IMR-90 (cell line): ENCODE data around the gene MYH7B. TPM values are rescaled to one million over a fixed set of nuclear protein-coding genes. Genes with fewer than 3 reads are reported as not detected.

Experiments
- ATAC-seq: fragments of 200-7000 bp; cut with Tn5 transposase; 2 replicates; pipeline ENCODE4 v1.9.1; 2020; ENCODE audit warnings: low read depth, mild to moderate bottlenecking, moderate library complexity
- BruUV-seq: library from RNA; stranded (reverse); fragments of 400-500 nt; replicated peaks from 2 replicates; lab custom pipeline; 2021; lab: Mats Ljungman, UMichigan
- CTCF ChIA-PET: fragments of 300-600 bp; formaldehyde crosslinking; extraction: SDS; loops from one replicate; lab custom pipeline; 2021; ENCODE audit warnings: antibody characterized with exemption; lab: Yijun Ruan, JAX
- POLR2A ChIA-PET: fragments of 300-600 bp; sonication (Branson Sonifier 250); formaldehyde crosslinking; loops from one replicate; lab custom pipeline; 2022; ENCODE audit warnings: antibody characterized with exemption; ENCODE audit not compliant: unreplicated experiment; lab: Charles Lee
- DNase-seq: peaks from one replicate; pipeline ENCODE4 v3.0.0; 2013
- H2AFZ ChIP-seq: replicated peaks from 2 replicates; pipeline ENCODE3; 2013; ENCODE audit warnings: low read length, mild to moderate bottlenecking; ENCODE audit not compliant: poor library complexity
- H2AK5ac ChIP-seq: 2 replicates; pipeline ENCODE4 v1.6.1; 2013; ENCODE audit warnings: low read depth, low read length, inconsistent platforms
- H2AK9ac ChIP-seq: replicated peaks from 2 replicates; pipeline ENCODE3; 2013; ENCODE audit warnings: mild to moderate bottlenecking, low read depth, low read length, moderate library complexity; ENCODE audit not compliant: poor library complexity
- H2BK120ac ChIP-seq: 2 replicates; pipeline ENCODE4 v1.6.1; 2013; ENCODE audit warnings: low read depth, low read length, inconsistent platforms
- H2BK15ac ChIP-seq: 3 replicates; pipeline ENCODE4 v1.6.1; 2013; ENCODE audit warnings: low read depth, low read length, inconsistent platforms
- H2BK20ac ChIP-seq: 2 replicates; pipeline ENCODE4 v1.6.1; 2013; ENCODE audit warnings: low read depth, mild to moderate bottlenecking, inconsistent platforms, low read length, moderate library complexity
- H2BK5ac ChIP-seq: 2 replicates; pipeline ENCODE4 v1.6.1; 2013; ENCODE audit warnings: mild to moderate bottlenecking, low read depth, low read length, inconsistent platforms; ENCODE audit not compliant: poor library complexity, severe bottlenecking
- H3K14ac ChIP-seq: replicated peaks from 2 replicates; pipeline ENCODE4 v1.6.1; 2013; ENCODE audit warnings: low read depth, low read length, inconsistent platforms
- H3K18ac ChIP-seq: 2 replicates; pipeline ENCODE4 v1.6.1; 2013; ENCODE audit warnings: low read depth, low read length, control low read depth
- H3K23ac ChIP-seq: 2 replicates; pipeline ENCODE4 v1.6.1; 2013; ENCODE audit warnings: low read depth, low read length, inconsistent platforms
- H3K27ac ChIP-seq: 2 replicates; pipeline ENCODE4 v1.5.1; 2013; ENCODE audit warnings: mild to moderate bottlenecking, control low read depth, low read length; ENCODE audit not compliant: insufficient read depth
- H3K27me3 ChIP-seq: 2 replicates; pipeline ENCODE4 v1.6.1; 2013; ENCODE audit warnings: low read length; ENCODE audit not compliant: control insufficient read depth, insufficient read depth
- H3K36me3 ChIP-seq: 2 replicates; pipeline ENCODE4 v1.6.1; 2013; ENCODE audit warnings: low read length, mixed read lengths; ENCODE audit not compliant: control insufficient read depth, insufficient read depth
- H3K4ac ChIP-seq: 2 replicates; pipeline ENCODE4 v1.6.1; 2013; ENCODE audit warnings: low read depth, low read length, inconsistent platforms
- H3K4me1 ChIP-seq: 2 replicates; pipeline ENCODE4 v1.6.1; 2013; ENCODE audit warnings: low read length, mixed read lengths; ENCODE audit not compliant: control insufficient read depth, insufficient read depth
- H3K4me2 ChIP-seq: 2 replicates; pipeline ENCODE4 v1.6.1; 2013; ENCODE audit warnings: low read depth, mild to moderate bottlenecking, control low read depth, low read length, moderate library complexity
- H3K4me3 ChIP-seq: 2 replicates; pipeline ENCODE4 v1.5.1; 2013; ENCODE audit warnings: low read depth, mild to moderate bottlenecking, control low read depth, low read length, moderate library complexity; ENCODE audit not compliant: insufficient read depth
- H3K56ac ChIP-seq: 2 replicates; pipeline ENCODE4 v1.6.1; 2013; ENCODE audit warnings: low read length, inconsistent platforms; ENCODE audit not compliant: insufficient read depth; ENCODE audit errors: extremely low read depth
- H3K79me1 ChIP-seq, 2 experiments: 2 replicates each; pipeline ENCODE4 v1.6.1; 2013; ENCODE audit warnings: low read length in 2 of 2, inconsistent platforms in 1 of 2, low read depth in 1 of 2
- H3K9ac ChIP-seq: 2 replicates; pipeline ENCODE4 v1.6.1; 2013; ENCODE audit warnings: low read depth, low read length, control low read depth
- H3K9me1 ChIP-seq: 2 replicates; pipeline ENCODE4 v1.6.1; 2013; ENCODE audit warnings: low read length, inconsistent platforms; ENCODE audit not compliant: insufficient read depth
- H3K9me3 ChIP-seq: 2 replicates; pipeline ENCODE4 v1.6.1; 2013; ENCODE audit warnings: low read length; ENCODE audit not compliant: control insufficient read depth, insufficient read depth
- H4K20me1 ChIP-seq: 2 replicates; pipeline ENCODE4 v1.6.1; 2013; ENCODE audit warnings: low read length, inconsistent platforms; ENCODE audit not compliant: insufficient read depth
- H4K5ac ChIP-seq: 2 replicates; pipeline ENCODE4 v1.6.1; 2013; ENCODE audit warnings: mild to moderate bottlenecking, low read depth, low read length, control low read depth
- H4K8ac ChIP-seq, 2 experiments: 2 replicates each; pipeline ENCODE4 v1.6.1; 2013; ENCODE audit warnings: low read depth in 2 of 2, low read length in 2 of 2, control low read depth in 1 of 2, inconsistent platforms in 1 of 2
- H4K91ac ChIP-seq: 2 replicates; pipeline ENCODE4 v1.6.1; 2013; ENCODE audit warnings: low read depth, low read length, inconsistent platforms; ENCODE audit not compliant: insufficient read depth
- BHLHE40 ChIP-seq: fragments of 150-350 bp; IDR thresholded peaks from 2 replicates; pipeline ENCODE4 v1.6.1; 2016; ENCODE audit warnings: mild to moderate bottlenecking, low read depth, low read length
- CHD1 ChIP-seq: IDR thresholded peaks from 2 replicates; pipeline ENCODE4 v1.6.1; 2012; ENCODE audit warnings: low read depth, low read length, improper control_type of control experiment
- CTCF ChIP-seq: conservative IDR thresholded peaks from 2 replicates; pipeline ENCODE4 v1.5.1; 2012; ENCODE audit warnings: mild to moderate bottlenecking, low read depth, low read length, improper control_type of control experiment
- ELK1 ChIP-seq: fragments of 150-350 bp; IDR thresholded peaks from 2 replicates; pipeline ENCODE4 v1.6.1; 2016; ENCODE audit warnings: low read depth, mild to moderate bottlenecking, low read length, moderate library complexity, borderline replicate concordance
- FOS ChIP-seq: fragments of 150-350 bp; IDR thresholded peaks from 2 replicates; pipeline ENCODE4 v1.6.1; 2016; ENCODE audit warnings: low read depth, low read length
- MAFK ChIP-seq: IDR thresholded peaks from 2 replicates; pipeline ENCODE4 v1.6.1; 2012; ENCODE audit warnings: low read depth, low read length, improper control_type of control experiment
- NFE2L2 ChIP-seq: fragments of 150-350 bp; IDR thresholded peaks from 2 replicates; pipeline ENCODE4 v1.6.1; 2016; ENCODE audit warnings: low read depth, mild to moderate bottlenecking, low read length
- POLR2A ChIP-seq: IDR thresholded peaks from 2 replicates; pipeline ENCODE4 v1.6.1; 2012; ENCODE audit warnings: mild to moderate bottlenecking, low read depth, low read length
- RAD21 ChIP-seq: IDR thresholded peaks from 2 replicates; pipeline ENCODE4 v1.6.1; 2012; ENCODE audit warnings: low read length, improper control_type of control experiment
- RCOR1 ChIP-seq: IDR thresholded peaks from 2 replicates; pipeline ENCODE4 v1.6.1; 2012; ENCODE audit warnings: mild to moderate bottlenecking, low read length, improper control_type of control experiment; ENCODE audit not compliant: insufficient replicate concordance
- RFX5 ChIP-seq: IDR thresholded peaks from 2 replicates; pipeline ENCODE4 v1.8.0; 2012; ENCODE audit warnings: low read depth, mild to moderate bottlenecking, low read length, moderate library complexity
- WGBS, 2 experiments: methylation state at CpG; one replicate each; pipeline versions ENCODE4 v1.1.5 to v1.1.7; 2013; ENCODE audit warnings: missing lambda C conversion rate in 2 of 2; ENCODE audit not compliant: insufficient read length in 1 of 2; ENCODE audit errors: extremely low coverage in 2 of 2; 5-methylcytosine and 5-hydroxymethylcytosine counted together
- dilution Hi-C: fragments of 300-500 bp; cut with HindIII; formaldehyde crosslinking; loops from one replicate; pipeline ENCODE4 v1.14.3; 2018; ENCODE audit warnings: low sequenced_read_pairs; ENCODE audit not compliant: unreplicated experiment
- in situ Hi-C: fragments of 300-500 bp; cut with MboI; formaldehyde crosslinking; loops from 3 replicates; pipeline ENCODE4 v1.14.3; 2019; ENCODE audit warnings: low sequenced_read_pairs, inconsistent platforms, mixed read lengths
- intact Hi-C: fragments of 100-400 bp; cut with micrococcal nuclease; formaldehyde crosslinking; loops from 2 replicates; pipeline ENCODE4 v1.10.0; 2022
- polyA plus RNA-seq, 3 experiments: library from polyadenylated mRNA; depleted of rRNA; stranded (reverse); fragments of >200 nt; gene quantifications; 2 replicates each; pipeline ENCODE4 v1.2.3, GENCODE V29; 2012; ENCODE audit warnings: low replicate concordance in 1 of 3
- total RNA-seq: library from RNA; depleted of rRNA; stranded (reverse); fragments of >200 nt; gene quantifications from 2 replicates; pipeline ENCODE4 v1.2.3, GENCODE V29; 2012

Gene MYH7B
- total and polyA plus RNA-seq, 2 of the 4 experiments (the other 2 are of a cell fraction): 0.09 TPM; not detected in 1

GRCh38 chr20:34940081-34940481 lies 15.6 kb upstream of the MYH7B start:
- Histone ChIP-seq H2AK9ac (no peak overlapping the region), H3K23ac (no peak overlapping the region), H2BK120ac (no peak overlapping the region), H4K20me1 (no peaks in the 10 kb centered on the region), H3K56ac (no peak overlapping the region), H2BK20ac (no peak overlapping the region), H4K91ac (no peak overlapping the region), H3K9ac (no peak overlapping the region), H4K8ac (no peak overlapping the region), H3K79me1 (no peaks in the 10 kb centered on the region; a peak in 1 of 4 replicates), H2BK5ac (no peak overlapping the region), H3K4me3 (no peak overlapping the region), H2BK15ac (no peak overlapping the region), H4K5ac (no peak overlapping the region), H3K18ac (no peak overlapping the region), H2AK5ac (no peak overlapping the region), H3K9me1 (peaks cover 5% of the 10 kb centered on the region), H3K9me3 (no peaks in the 10 kb centered on the region), H3K4ac (no peak overlapping the region), H3K36me3 (peaks cover 36% of the 10 kb centered on the region), H3K14ac (no peak overlapping the region), H3K4me2 (no peak overlapping the region), H3K27ac (no peak overlapping the region), H3K4me1 (no peaks in the 10 kb centered on the region; the same call in 1 of the 2 replicates), H2AFZ (no peak overlapping the region), H3K27me3 (no peaks in the 10 kb centered on the region)
- intact Hi-C loops (no loop called here), dilution Hi-C loops (no loop called here), in situ Hi-C loops (no loop called here)
- BruUV-seq: no TSS peak
- DNase-seq (peak; percentile 5), ATAC-seq (no peak; the same call in 1 of the 2 replicates)
- POLR2A ChIA-PET: no interaction called here
- CTCF ChIA-PET: interaction anchor here (1.4 kb wide), 1 partner anchor 628 kb away, joined by 3 read pairs; no protein-coding TSS in a partner anchor
- no CpG with 5 or more reads among the region's 1 CpG for WGBS, 2 experiments
- no peak for TF ChIP-seq CTCF
- TF ChIP-seq BHLHE40: no peak
- no peak for TF ChIP-seq MAFK
- no peak for TF ChIP-seq FOS
- TF ChIP-seq ELK1: no peak
- no peak for TF ChIP-seq CHD1
- TF ChIP-seq RFX5: no peak
- no peak for TF ChIP-seq POLR2A
- TF ChIP-seq NFE2L2: no peak
- TF ChIP-seq RAD21: no peak
- no peak for TF ChIP-seq RCOR1
